ENCODE results near the gene MYEOV. TPM values are rescaled to one million over a fixed set of nuclear protein-coding genes. Genes with fewer than 3 reads are reported as not detected.

Gene MYEOV
- total RNA-seq, 1 experiment from 2014 or later = 0.22 TPM

GRCh38 chr11:69337211-69337721 lies 43.3 kb downstream of the MYEOV start:
- peak; percentile 6 for DNase-seq
- Histone ChIP-seq H3K27ac (ENCODE audit: insufficient read length, low read depth, low read length) (no peak overlapping the region), H2AFZ (ENCODE audit: low read length) (no peak overlapping the region), H3K18ac (ENCODE audit: insufficient read length, low read depth, low read length) (no peak overlapping the region), H3K27me3 (ENCODE audit: insufficient read depth, low read length) (no peaks in the 10 kb centered on the region), H2BK5ac (ENCODE audit: insufficient read length, low read length) (no peak overlapping the region), H4K5ac (ENCODE audit: insufficient read length, low read depth, low read length) (no peak overlapping the region), H3K23me2 (ENCODE audit: insufficient read length, low read depth, low read length, poor library complexity, severe bottlenecking) (no peaks in the 10 kb centered on the region), H3K79me2 (ENCODE audit: insufficient read depth, low read length) (no peaks in the 10 kb centered on the region), H3K4ac (ENCODE audit: low read depth, low read length) (no peak overlapping the region), H2BK12ac (ENCODE audit: insufficient read length, low read depth, low read length) (no peak overlapping the region), H3K4me1 (ENCODE audit: insufficient read depth, low read length) (no peaks in the 10 kb centered on the region), H3K14ac (ENCODE audit: insufficient read depth, low read length) (no peak overlapping the region), H4K8ac (replicated peaks; ENCODE audit: insufficient read length, low read depth, low read length) (no peak overlapping the region), H3K79me1 (ENCODE audit: insufficient read depth, low read depth, low read length, poor library complexity, severe bottlenecking) (no peaks in the 10 kb centered on the region), H4K91ac (ENCODE audit: insufficient read length, low read depth, low read length) (no peak overlapping the region), H4K20me1 (ENCODE audit: control insufficient read depth, insufficient read depth, insufficient read length) (no peaks in the 10 kb centered on the region), H3T11ph (ENCODE audit: low read length) (no peak overlapping the region), H3K4me2 (ENCODE audit: insufficient read depth, insufficient read length, low read length) (no peak overlapping the region), H3K56ac (ENCODE audit: insufficient read length, low read depth, low read length) (no peak overlapping the region), H2BK20ac (ENCODE audit: low read depth, low read length, poor library complexity, severe bottlenecking) (no peak overlapping the region), H3K9me3 (ENCODE audit: control insufficient read depth, low read depth, low read length) (no peaks in the 10 kb centered on the region), H2BK120ac (ENCODE audit: low read depth, low read length, poor library complexity, severe bottlenecking) (no peak overlapping the region), H3K23ac (ENCODE audit: insufficient read length, low read depth, low read length) (no peak overlapping the region), H3K9ac (ENCODE audit: extremely low read depth, insufficient read length, low read length) (no peak overlapping the region), H2BK15ac (ENCODE audit: low read depth, low read length) (no peak overlapping the region), H2AK5ac (ENCODE audit: insufficient read length, low read length) (no peak overlapping the region)
- no peak for TF ChIP-seq CTCF (conservative IDR thresholded peaks at IDR 0.05)
- Mint-ChIP-seq H3K4me1 (peaks cover 6 to 12% of the 10 kb centered on the region in 2 experiments), H3K27ac (no peak overlapping the region), H3K9me3 (peaks cover 6 to 15% of the 10 kb centered on the region in 2 experiments), H3K36me3 (ENCODE audit: insufficient read depth in 1 of 3, low read depth in 3 of 3) (peaks cover 3 to 6% (median 4%) of the 10 kb centered on the region in 3 experiments), H3K27me3 (ENCODE audit: low read depth) (no peaks in the 10 kb centered on the region; the same call in none of the 2 replicates), H3K4me3 (no peak overlapping the region)
- no CpG with 5 or more reads among the region's 6 CpGs for WGBS (ENCODE audit: extremely low coverage, insufficient read length, low lambda C conversion rate)

All from H9 (cell line).